Liver (tissue), 9 donors: ENCODE results near the gene CHODL. TPM values are rescaled to one million over a fixed set of nuclear protein-coding genes. Genes with fewer than 3 reads are reported as not detected.

Source experiments
- DNase-seq: peaks from one replicate; pipeline ENCODE4 v3.0.0-alpha.2; 2017; ENCODE audit warnings: low spot score
- H3K27ac ChIP-seq, 2 donors: one replicate each; pipeline ENCODE4 v1.7.0; 2013; ENCODE audit warnings: inconsistent platforms in 2 of 2, low read length in 2 of 2, control low read depth in 1 of 2, low read depth in 1 of 2, mild to moderate bottlenecking in 1 of 2
- H3K27me3 ChIP-seq, 4 donors: one replicate each; pipeline versions ENCODE4 v1.6.1 to v1.7.0; 2013; ENCODE audit warnings: low read length in 3 of 4, inconsistent platforms in 1 of 4, mild to moderate bottlenecking in 1 of 4, moderate library complexity in 1 of 4; ENCODE audit not compliant: control insufficient read depth in 4 of 4, insufficient read depth in 4 of 4
- H3K36me3 ChIP-seq, 4 donors: one replicate each; pipeline versions ENCODE4 v1.6.1 to v1.7.0; 2013; ENCODE audit warnings: low read length in 3 of 4, mild to moderate bottlenecking in 3 of 4, low read depth in 1 of 4, moderate library complexity in 1 of 4; ENCODE audit not compliant: control insufficient read depth in 4 of 4, insufficient read depth in 3 of 4
- H3K4me1 ChIP-seq, 4 donors: one replicate each; pipeline versions ENCODE4 v1.6.1 to v1.7.0; 2013; ENCODE audit warnings: low read length in 3 of 4, mild to moderate bottlenecking in 3 of 4, moderate library complexity in 1 of 4; ENCODE audit not compliant: control insufficient read depth in 4 of 4, insufficient read depth in 4 of 4
- H3K4me3 ChIP-seq, 3 donors: one replicate each; pipeline versions ENCODE4 v1.6.1 to v1.7.0; 2013; ENCODE audit warnings: low read length in 3 of 3, control low read depth in 1 of 3, low read depth in 1 of 3, mild to moderate bottlenecking in 1 of 3
- H3K9ac ChIP-seq, 2 donors: one replicate each; pipeline ENCODE4 v1.7.0; 2013; ENCODE audit warnings: low read length in 2 of 2, mild to moderate bottlenecking in 2 of 2, moderate library complexity in 2 of 2, control low read depth in 1 of 2, low read depth in 1 of 2
- H3K9me3 ChIP-seq, 4 donors: one replicate each; pipeline versions ENCODE4 v1.6.1 to v1.7.0; 2013; ENCODE audit warnings: low read length in 3 of 4; ENCODE audit not compliant: control insufficient read depth in 4 of 4
- ATF3 ChIP-seq: IDR thresholded peaks from 2 replicates; pipeline ENCODE4 v1.6.1; 2016; ENCODE audit warnings: antibody characterized with exemption
- CTCF ChIP-seq: fragments of 150-350 bp; IDR thresholded peaks from 2 replicates; pipeline ENCODE4 v1.5.1; 2017; ENCODE audit warnings: improper control_type of control experiment, low read depth, low read length; ENCODE audit not compliant: missing input control
- EGR1 ChIP-seq, 2 donors: IDR thresholded peaks; 2 replicates each; pipeline ENCODE4 v1.6.1; 2016 to 2018; ENCODE audit warnings: antibody characterized with exemption in 2 of 2, low read depth in 2 of 2
- FOXA1 ChIP-seq: IDR thresholded peaks from 2 replicates; pipeline ENCODE4 v1.6.1; 2016; ENCODE audit warnings: antibody characterized with exemption
- FOXA2 ChIP-seq: IDR thresholded peaks from 2 replicates; pipeline ENCODE4 v1.6.1; 2016; ENCODE audit warnings: antibody characterized with exemption
- GABPA ChIP-seq, 2 donors: IDR thresholded peaks in 1 of 2; conservative IDR thresholded peaks in 1 of 2; 2 replicates each; pipeline ENCODE4 v1.6.1; 2016; ENCODE audit warnings: antibody characterized with exemption in 2 of 2, mild to moderate bottlenecking in 1 of 2, moderate library complexity in 1 of 2
- HNF4A ChIP-seq, 2 donors: conservative IDR thresholded peaks; 2 replicates each; pipeline ENCODE4 v1.6.1; 2016; ENCODE audit warnings: antibody characterized with exemption in 2 of 2, mild to moderate bottlenecking in 2 of 2
- HNF4G ChIP-seq: IDR thresholded peaks from 2 replicates; pipeline ENCODE4 v1.6.1; 2016; ENCODE audit warnings: antibody characterized with exemption
- JUND ChIP-seq, 2 donors: IDR thresholded peaks; 2 replicates each; pipeline ENCODE4 v1.6.1; 2016; ENCODE audit warnings: antibody characterized with exemption in 2 of 2
- MAX ChIP-seq: IDR thresholded peaks from 2 replicates; pipeline ENCODE4 v1.6.1; 2016; ENCODE audit warnings: antibody characterized with exemption
- NR2F2 ChIP-seq: IDR thresholded peaks from 2 replicates; pipeline ENCODE4 v1.6.1; 2016; ENCODE audit warnings: antibody characterized with exemption
- RAD21 ChIP-seq, 2 donors: IDR thresholded peaks; 2 replicates each; pipeline ENCODE4 v1.6.1; 2016; ENCODE audit warnings: antibody characterized with exemption in 2 of 2, mild to moderate bottlenecking in 2 of 2
- RXRA ChIP-seq, 2 donors: IDR thresholded peaks; 2 replicates each; pipeline ENCODE4 v1.6.1; 2017 to 2018; ENCODE audit warnings: antibody characterized with exemption in 2 of 2, mild to moderate bottlenecking in 1 of 2
- SP1 ChIP-seq: IDR thresholded peaks from 2 replicates; pipeline ENCODE4 v1.6.1; 2018; ENCODE audit warnings: antibody characterized with exemption, mild to moderate bottlenecking
- TAF1 ChIP-seq: conservative IDR thresholded peaks from 2 replicates; pipeline ENCODE4 v1.6.1; 2016; ENCODE audit warnings: antibody characterized with exemption, mild to moderate bottlenecking
- YY1 ChIP-seq: IDR thresholded peaks from 2 replicates; pipeline ENCODE4 v1.6.1; 2016; ENCODE audit warnings: antibody characterized with exemption, mild to moderate bottlenecking
- ZBTB33 ChIP-seq: IDR thresholded peaks from 2 replicates; pipeline ENCODE4 v1.6.1; 2016; ENCODE audit warnings: antibody characterized with exemption
- WGBS: extraction: QIAGEN DNeasy Blood & Tissue Kit; methylation state at CpG from one replicate; pipeline ENCODE4 v1.1.7; 2013; 5-methylcytosine and 5-hydroxymethylcytosine counted together
- polyA plus RNA-seq, 2 donors: library from polyadenylated mRNA; stranded (reverse) in 1 of 2; unstranded in 1 of 2; fragments of 200-250 nt in 1 of 2; fragments of >200 nt in 1 of 2; fragmentation: Nextera tagmentation in 1 of 2; extraction: Ambion mirVana in 1 of 2; gene quantifications; one replicate each; pipeline versions ENCODE4 v1.2.1 to v1.2.3, GENCODE V29; 2013 to 2015
- total RNA-seq, 2 donors: library from RNA; depleted of rRNA; stranded (reverse); fragments of >200 nt; gene quantifications; one replicate each; pipeline ENCODE4 v1.2.3, GENCODE V29; 2014
- donor health status: healthy.
- donor health status: healthy.
- donor health status: healthy.
- donor health status: healthy.
- donor health status: healthy.

CHODL gene
- total and polyA plus RNA-seq, 4 donors: 0.22 TPM; not detected in 3

- Histone ChIP-seq H3K36me3 (no peaks in the 10 kb centered on the region), H3K27me3 (no peaks in the 10 kb centered on the region), H3K9ac (no peak overlapping the region), H3K27ac (no peak overlapping the region), H3K4me3 (no peak overlapping the region), H3K9me3 (no peaks in the 10 kb centered on the region), H3K4me1 (no peaks in the 10 kb centered on the region)
- 61% methylated on average over 4 of the region's 4 CpGs for WGBS
- TF ChIP-seq HNF4G (no peak), FOXA2 (no peak), ZBTB33 (no peak), CTCF (no peak), SP1 (no peak)
- no peak for DNase-seq
Measured at GRCh38 chr21:18252256-18252655, 7.6 kb downstream of the CHODL start.

- no peak for DNase-seq
- TF ChIP-seq ATF3: no peak
- TF ChIP-seq TAF1: no peak
- TF ChIP-seq GABPA (IDR thresholded peaks at IDR 0.05 in 1 of 2, conservative IDR thresholded peaks at IDR 0.05 in 1 of 2): no peak
- no peak for TF ChIP-seq JUND (IDR thresholded peaks at IDR 0.05)
- no peak for TF ChIP-seq HNF4G
- TF ChIP-seq RAD21 (IDR thresholded peaks at IDR 0.05): no peak
- TF ChIP-seq RXRA (IDR thresholded peaks at IDR 0.05): no peak
- TF ChIP-seq MAX: no peak
- TF ChIP-seq CTCF: no peak
- no peak for TF ChIP-seq YY1
- TF ChIP-seq FOXA1: no peak
- TF ChIP-seq SP1: no peak
- no peak for TF ChIP-seq ZBTB33
- TF ChIP-seq HNF4A (conservative IDR thresholded peaks at IDR 0.05): no peak
- TF ChIP-seq NR2F2: no peak
- TF ChIP-seq EGR1 (IDR thresholded peaks at IDR 0.05; ENCODE audit: low read depth in 2 of 2): no peak
- no peak overlapping the region for H3K27ac ChIP-seq
- no peaks in the 10 kb centered on the region for H3K9me3 ChIP-seq
- H3K4me3 ChIP-seq: no peak overlapping the region
- no peaks in the 10 kb centered on the region for H3K27me3 ChIP-seq
- no peaks in the 10 kb centered on the region for H3K4me1 ChIP-seq
- no peak overlapping the region for H3K9ac ChIP-seq
- H3K36me3 ChIP-seq: no peaks in the 10 kb centered on the region
- 55% methylated on average over 5 of the region's 5 CpGs for WGBS
Measured at GRCh38 chr21:18252680-18253079, 8.0 kb downstream of the CHODL start.
